SKM-1 treated with dmso at 0.1 percent for 144 hours (cell line): ENCODE data around the gene RASGEF1B.
"Not testable (repeated sequence)": the region's sequence is repeated elsewhere in the genome, so short reads cannot be mapped to it uniquely, and the experiment has no call there.

Experiments
- DNase-seq: peaks from one replicate; lab custom pipeline; 2025; ENCODE audit not compliant: unreplicated experiment; lab: John Stamatoyannopoulos, UW

RASGEF1B gene

DNA sequence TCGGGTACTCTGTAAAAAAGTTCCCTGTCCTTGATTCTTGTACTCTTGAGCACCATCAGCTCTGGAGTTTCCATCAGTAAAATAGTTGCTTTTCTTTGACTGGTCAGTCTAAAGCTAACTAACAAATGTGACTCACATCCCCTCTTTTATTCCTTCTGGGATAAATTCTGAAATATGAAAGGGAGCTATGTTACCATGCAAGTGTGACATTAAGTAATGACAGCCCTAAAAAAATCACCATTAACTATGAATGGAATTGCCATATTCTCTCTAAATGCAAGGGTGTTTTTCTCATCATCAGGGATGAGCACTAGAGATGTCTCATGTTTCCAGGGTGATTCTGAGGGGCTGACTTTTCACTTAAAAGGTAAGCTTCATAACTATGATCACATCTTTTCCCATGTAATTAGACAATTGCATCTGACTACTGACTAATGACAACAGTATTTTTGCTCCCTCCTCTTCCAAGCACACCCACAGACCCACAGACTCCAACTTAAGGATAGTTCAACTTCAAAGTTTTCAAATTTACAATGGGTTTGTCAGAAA lies 26.9 kb upstream of the RASGEF1B start:
- no peak for DNase-seq

DNA sequence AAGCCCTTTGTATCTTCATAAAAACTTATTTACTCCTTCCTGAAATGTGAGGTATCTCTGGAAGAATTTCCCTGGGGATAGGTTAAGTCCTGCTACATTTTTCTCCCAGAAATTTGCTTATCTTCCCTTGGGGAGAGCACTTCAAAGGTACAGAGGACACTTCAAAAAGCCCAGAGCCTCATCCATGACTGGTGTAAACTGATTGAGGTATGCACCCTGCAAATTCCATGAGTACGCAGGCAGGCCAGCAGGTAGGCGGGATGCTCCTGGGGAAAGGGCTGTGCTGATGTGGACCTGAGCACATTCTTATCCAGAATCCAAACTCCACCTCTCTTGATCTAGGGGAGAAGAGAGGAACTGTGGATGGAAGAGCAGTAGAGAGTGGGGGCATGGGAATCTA lies 26.3 kb upstream of the RASGEF1B start:
- no peak for DNase-seq

DNA sequence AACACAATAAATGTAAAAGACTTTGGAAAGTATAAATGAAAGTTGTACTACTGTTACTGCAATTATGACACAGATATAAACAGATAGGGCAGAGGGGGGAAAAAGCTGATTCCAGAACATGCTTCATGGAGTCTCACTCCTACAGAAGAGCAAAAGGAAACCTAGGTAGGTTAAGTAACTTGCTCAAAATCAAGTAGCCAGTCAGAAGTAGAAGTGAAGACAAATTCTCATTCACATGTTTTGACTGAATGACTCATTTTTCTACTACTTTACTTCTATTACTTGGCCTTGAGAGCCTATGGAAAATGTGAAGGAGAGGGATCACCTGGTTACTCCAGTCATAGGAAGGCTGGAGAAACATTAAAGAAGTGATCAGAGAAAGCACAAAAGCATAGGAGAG lies 23.6 kb upstream of the RASGEF1B start:
- no peak for DNase-seq

DNA sequence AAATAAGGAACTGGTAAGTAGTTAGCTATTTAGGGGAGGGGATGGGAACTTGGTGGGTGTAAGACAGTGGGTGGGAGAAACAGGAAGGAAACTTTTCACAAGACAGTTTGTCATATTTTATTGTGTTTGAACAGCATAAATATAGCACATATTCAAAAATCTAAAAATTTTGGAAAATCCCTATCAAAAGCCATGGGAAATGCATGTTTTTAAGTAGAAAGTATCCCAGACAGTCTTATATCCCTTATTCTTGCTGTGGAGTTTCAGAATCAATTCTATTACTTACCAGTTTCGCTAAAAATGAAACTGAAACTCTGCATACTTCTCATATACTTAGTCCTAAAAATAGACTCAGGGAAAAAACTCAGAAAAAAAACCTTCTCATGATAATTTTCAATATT lies 22.3 kb upstream of the RASGEF1B start:
- DNase-seq = peak; percentile 34

DNA sequence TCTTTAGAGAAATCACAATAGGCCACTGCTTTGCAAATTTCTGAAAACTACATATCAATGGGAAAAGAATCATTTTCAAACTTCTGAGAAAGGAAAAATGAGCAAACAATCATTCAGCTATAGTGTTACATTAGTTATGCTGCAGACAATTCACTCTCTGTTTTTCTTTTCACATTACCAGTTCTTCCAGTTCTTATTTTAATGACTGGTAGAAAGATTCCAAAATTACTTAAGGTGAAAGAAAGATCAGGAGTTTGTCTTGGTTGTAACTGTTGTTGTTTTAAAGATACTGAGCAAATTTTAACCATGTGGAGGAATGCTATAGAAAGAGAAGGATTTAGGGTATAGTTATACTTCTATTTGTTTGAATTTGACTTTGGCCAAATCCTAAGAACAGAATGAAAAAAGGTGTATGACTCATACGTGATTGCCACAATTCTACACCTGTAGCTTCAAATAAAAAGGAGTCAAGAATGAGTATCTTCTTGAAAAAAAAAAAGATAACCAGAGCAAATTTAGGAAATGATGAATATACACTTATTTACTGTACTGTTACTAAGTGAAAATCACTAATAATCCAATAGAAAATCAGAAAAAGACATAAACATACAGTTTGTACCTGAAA lies 21.0 kb upstream of the RASGEF1B start:
- no peak for DNase-seq

DNA sequence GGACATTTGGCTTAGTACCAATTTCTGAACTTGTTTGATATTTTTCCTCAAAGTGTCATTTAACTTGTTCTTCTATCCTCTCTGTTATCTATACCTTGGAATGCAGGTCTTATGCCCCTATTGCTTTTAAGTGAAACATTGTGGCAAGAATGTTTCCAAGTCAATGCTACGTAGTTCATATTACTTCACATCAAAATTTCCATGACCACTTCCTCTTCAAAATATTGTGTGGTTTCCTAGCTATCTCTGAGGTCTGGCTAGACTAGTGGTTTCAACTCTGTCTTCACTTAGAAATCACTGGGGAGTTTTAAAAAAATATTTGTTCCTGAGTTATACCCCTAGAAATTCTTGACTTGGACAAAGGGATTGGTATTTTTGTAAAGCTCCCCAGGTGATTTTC lies 20.2 kb upstream of the RASGEF1B start:
- DNase-seq = peak; percentile 90

DNA sequence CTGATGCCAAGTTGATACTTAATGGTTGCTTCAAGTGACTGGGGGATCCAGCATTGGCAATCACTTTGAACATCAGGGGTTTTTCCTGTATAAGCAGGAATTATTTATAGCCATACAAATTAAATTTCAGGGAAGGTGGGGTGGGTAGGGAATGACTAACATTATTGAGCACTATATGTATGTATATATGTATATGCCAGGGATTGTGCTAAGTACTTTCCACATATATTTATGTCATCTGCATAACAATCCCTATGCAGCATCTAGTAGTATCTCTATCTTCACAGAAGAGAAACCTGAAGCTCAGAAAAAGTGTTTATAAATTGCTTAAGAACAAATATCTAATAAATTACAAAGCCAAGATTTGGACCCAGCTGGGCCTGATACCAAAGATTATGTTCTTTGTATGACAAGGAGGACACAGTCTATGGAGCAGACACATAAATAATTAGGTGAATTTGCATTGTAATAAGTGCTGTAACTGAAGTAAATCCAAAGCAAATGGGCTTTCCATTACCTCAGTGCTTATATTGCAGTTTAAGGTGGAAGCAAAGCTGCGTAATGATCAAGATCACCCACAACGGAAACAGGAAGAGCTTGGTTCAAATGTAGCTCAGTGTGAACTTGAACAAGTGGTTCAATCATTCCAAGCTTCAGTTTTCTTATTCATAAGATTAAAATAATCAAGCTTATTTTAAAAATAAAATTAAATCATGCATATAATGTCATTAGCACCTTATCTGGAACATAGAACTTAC lies 18.9 kb upstream of the RASGEF1B start:
- no peak for DNase-seq

DNA sequence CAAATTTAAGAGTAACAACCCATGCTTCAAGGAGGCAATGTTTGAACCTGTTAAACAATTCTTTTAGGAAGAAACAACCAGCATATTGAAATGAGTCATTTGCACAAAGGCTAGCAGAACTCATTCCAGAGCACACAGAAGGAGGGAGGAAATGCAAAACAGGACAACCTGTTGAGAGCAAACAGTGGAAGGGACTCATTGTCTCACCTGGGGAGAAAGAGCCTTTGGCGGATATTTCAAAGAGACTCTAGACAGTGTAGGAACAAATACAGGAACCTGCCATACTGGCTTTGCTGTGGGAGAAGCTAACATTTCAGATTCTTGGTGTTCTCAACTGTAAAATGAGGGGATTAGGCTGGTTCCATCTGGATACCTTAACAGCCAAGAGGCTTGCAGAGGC lies 14.8 kb upstream of the RASGEF1B start:
- DNase-seq = no peak

DNA sequence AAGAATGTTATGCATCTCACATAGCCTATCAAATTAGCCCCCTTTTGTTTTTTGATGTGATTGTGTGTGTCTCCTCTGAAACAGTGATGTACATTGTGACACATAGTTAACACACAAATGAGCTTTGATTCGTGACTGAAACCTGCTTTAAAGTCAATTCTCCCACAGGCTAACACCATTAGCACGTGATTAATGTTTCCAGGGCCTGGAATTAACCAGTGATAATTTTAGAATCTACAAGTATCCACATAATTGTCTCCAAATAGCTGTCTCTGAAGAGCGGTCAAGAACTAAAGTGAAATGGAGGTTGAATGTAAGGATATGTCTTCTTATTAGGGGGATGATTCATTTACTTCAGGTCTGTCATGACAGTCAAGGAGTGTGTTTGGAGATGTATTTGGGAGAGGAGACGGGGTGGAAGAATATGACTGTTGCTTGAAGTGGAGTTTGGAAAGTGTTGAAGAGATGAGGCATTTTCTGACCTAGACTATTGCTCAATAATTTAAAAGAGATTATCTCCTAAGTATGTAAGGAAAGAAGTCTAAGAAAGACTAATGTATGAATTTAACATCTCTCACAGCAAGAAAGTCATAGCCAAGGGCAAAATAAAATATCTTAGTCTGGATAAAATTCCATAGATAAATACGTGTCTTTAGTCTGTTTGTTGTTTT lies 13.7 kb upstream of the RASGEF1B start:
- DNase-seq = no peak

DNA sequence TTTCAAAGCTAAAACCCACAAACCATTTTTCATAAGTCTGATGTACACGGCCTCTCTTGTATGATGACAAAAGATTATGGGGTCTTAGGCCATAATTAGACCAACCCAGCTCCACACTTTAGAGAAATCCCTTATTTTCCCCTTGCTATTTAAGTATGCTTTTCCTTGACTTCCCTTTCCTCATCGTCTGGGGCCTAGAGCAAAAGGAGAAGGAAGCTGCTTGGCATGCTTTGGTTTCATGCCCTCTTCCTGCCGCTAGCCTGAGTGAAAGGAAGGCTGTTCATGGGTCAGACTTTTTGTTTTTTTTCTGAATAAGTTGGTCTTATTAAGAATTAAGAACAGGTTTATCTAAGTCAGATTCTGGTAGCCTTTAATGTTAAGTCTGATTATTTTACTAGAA lies 10.6 kb upstream of the RASGEF1B start:
- DNase-seq = no peak

DNA sequence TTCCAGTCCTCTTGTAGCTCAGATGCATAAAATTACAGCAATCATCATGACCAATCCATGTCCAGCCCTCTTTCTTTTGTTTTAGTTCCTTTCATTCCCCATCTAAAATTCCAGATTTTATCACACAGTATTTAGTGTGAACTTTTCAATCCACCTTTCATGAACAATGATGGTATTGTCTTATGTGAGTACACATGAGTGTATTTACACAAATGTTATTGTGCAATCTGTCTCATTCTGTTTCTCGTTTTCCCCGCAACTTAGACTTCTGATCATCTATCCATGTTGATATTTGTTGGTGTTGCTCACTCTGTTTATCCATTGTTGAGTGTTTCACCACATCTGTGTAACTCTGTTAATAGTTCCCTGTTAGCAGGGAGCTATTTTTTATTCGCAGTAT lies 9.4 kb upstream of the RASGEF1B start:
- DNase-seq = no peak

DNA sequence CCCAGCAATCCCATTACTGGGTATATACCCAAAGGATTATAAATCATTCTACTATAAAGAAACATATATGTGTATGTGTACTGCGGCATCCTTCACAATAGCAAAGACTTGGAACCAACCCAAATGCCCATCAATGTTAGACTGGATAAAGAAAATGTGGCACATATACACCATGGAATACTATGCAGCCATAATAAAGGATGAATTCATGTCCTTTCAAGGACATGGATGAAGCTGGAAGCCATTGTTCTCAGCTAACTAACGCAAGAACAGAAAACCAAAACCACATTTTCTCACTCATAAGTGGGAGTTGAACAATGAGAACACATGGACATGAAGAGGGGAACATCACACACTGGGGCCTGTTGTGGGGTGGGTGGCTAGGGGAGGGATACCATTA lies 7.9 kb upstream of the RASGEF1B start:
- not testable (repeated sequence) for DNase-seq

DNA sequence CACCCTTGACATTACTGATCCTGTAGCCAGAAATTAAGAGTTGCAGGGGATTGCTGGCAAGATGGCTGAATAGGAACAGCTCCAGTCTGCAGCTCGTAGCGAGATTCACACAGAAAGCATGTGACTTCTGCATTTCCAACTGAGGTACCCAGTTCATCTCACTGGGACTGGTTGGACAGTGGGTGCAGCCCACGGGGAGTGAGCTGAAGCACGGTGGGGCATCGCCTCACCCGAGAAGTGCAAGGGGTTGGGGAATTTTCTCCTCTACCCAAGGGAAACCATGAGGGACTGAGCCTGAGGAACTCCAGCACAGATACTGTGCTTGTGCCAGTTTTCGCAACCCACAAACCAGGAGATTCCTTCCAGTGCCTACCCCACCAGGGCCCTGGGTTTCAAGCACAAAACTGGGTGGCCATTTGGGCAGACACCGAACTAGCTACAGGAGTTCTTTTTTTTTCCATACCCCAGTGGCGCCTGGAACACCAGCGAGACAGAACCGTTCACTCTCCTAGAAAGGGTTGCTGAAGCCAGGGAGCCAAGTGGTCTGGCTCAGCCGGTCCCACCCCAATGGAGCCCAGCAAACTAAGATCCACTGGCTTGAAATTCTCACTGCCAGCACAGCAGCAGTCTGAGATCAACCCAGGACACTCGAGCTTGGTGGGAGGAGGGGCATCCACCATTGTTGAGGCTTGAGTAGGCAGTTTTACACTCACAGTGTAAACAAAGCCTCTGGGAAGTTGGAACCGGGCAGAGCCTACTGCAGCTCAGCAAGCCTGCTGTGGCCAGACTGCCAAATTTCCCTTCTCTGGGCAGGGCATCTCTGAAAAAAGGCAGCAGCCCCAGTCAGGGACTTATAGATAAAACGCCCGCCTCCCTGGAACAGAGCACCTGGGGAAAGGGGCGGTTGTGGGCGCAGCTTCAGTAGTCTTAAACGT lies 1.9 kb upstream of the RASGEF1B start:
- DNase-seq = not testable (repeated sequence)

DNA sequence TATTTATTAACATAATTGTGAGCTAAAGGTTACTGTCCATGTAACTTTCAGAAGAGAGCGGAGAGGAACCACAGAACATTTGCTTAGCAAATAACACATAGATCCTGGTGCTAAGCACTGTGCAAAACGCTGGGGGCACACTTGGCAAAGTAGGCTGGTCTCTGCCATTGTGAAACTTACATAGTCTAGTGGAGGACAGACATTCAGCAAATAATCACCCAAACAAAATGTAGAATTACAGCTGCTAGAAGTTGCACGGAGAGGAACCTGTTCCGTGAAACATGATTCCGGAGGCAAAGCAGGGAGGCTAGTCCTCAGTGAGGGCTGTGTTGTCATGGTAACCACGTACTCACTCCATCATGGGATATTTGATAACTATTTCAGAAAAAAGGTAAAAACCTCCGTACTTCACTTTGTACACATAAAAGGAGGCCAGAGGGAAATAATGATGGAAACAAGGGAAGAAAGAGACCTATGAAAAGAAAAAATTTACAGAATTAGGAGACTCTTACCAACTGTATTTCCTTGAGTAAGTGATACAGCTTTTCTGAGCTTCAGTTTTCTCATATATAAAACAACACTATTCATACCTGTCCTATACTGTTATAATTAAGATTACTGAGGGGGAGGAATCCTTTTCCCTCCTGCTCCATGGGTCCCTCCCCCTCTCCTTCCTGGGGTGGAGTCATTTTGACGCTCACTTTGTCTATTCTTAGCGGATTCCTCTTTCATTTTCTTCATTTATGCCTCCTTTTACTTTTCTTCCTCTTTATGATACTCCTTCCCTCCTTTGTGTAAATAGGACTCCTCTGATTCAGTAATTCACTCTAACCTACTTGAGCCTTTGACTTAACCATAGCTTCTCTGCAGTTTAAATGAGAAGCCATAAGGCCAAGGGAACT lies 825 bp upstream of the RASGEF1B start:
- DNase-seq = peak; percentile 49

DNA sequence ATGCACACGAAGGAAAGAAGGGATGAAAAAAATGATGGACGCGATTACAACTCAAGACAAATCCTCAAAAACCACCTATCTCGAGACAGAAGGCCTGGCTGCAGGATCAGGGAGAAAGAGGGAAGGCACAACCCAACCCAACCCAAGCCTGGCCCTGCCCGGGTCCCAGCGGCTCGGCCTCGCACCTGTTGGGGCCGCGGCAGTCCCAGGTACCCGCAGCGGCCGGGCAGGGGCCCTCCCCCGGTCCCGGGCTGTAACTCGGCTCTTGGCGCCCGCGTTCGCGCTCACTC lies 464 bp downstream of the RASGEF1B start:
- no peak for DNase-seq

DNA sequence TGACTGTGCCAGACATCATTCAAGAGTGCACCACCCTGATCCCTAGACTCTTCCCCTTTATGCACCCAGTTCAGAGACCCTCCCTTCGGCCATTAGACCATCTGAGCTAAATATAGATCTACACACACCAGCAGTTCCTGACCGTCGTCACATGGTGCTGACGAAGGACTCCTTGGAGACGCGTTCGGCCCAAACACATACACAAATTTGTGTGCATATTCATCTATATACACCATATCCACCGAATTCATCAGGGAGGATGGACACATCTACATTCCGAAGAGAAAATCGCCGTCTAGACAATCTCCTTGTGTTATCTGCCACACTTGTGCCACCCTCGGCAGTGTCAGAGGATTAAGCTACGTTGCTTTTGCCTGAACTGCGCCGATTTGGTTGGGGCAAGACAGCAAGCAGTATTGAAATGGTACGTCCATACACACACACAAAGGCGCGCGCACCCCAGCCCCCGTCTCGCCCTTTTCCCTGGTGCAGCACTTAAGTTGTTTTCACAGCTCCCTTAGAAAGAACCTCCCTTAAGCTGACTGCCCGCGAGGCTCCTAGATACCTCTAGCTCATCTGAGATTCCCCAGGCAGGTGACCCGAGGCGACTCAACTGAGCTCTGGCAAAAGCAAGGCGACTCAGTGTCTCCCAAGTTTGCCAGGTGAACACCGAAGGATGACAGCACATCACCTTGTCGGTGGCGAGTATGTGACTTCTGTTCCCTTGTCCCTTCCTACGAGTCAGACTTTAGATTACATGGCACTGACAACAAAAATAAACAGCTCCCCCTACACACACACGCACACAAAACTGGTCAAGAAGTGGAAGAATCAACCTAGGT lies 1.0 kb downstream of the RASGEF1B start:
- no peak for DNase-seq

DNA sequence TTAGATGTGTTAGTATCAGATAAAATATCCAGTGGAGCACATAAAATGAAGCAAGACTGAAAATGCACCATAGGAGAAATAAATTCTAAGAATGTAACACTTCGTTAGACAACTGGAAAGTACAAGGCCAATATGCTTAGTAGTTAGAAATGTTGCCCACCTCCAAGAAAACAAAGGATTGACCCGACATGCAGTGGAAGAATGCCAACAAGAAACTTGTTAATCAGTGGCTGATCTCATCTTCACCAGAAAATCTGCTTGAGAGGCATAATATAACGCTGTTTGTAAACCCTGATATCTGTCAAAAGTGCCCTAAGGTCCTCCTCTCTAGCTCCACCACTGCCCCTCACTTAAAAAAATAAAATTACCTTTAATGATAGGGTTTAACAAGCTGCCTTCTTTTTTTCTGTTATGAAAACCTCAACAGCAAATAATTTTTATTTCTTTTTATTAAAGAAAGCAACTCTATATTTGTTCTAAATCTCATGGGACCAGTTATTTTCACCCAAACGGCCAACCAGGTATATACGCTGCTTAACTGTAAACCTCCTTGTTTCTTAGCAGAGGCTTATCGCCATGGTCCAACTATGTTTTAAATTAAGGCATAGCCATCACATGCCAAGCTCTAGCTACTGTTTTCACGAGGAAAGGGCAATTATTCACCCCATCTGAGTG lies 1.8 kb downstream of the RASGEF1B start:
- no peak for DNase-seq

DNA sequence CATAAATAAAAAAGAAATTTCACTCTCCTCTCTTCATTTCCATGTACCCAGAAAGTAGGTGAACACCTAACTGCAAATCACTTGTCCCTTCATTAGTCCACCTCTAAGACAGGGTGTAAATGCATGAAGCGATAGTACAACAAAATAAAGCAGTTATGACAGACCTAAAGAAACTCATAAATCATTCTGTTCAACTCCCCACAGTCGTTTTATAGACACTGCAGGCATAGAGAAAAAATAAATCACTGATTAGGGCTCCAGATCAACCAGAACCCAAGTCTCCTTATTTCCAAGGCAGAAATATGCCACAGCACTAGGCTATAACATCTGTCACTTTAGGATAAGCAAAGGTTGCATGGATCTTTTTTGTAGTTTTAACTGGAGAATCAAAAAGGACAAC lies 3.0 kb downstream of the RASGEF1B start:
- no peak for DNase-seq

DNA sequence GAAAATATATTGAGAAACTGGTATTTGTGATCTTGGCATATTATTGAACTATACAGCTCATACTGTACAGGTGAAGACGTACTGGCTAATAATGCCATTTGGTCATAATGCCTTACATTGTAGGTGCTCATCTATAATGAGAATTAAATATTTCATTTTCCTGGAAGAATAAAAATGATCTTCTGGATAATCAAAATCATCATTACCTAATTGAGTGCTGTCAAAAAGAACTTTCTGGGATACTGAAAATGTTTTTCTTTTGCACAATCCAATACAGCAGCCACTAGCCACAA lies 4.1 kb downstream of the RASGEF1B start:
- no peak for DNase-seq
